ENCODE results near the gene EPB41L3. TPM values are rescaled to one million over a fixed set of nuclear protein-coding genes. Genes with fewer than 3 reads are reported as not detected.

The EPB41L3 gene
- total RNA-seq, 1 donor from 2014 or later = 16.8 TPM

- Mint-ChIP-seq H3K9me3 (ENCODE audit: unreplicated experiment) (no peaks in the 10 kb centered on the region), H3K4me3 (ENCODE audit: unreplicated experiment) (no peak overlapping the region)
Measured at GRCh38 chr18:5568416-5568815, 24.6 kb upstream of the EPB41L3 start.

GRCh38 chr18:5558851-5559250, 15.1 kb upstream of the EPB41L3 start:
- no peak for TF ChIP-seq CTCF (IDR thresholded peaks at IDR 0.05; ENCODE audit: unreplicated experiment)
- H3K27ac Mint-ChIP-seq (ENCODE audit: unreplicated experiment) = no peak overlapping the region
- H3K27me3 Mint-ChIP-seq (ENCODE audit: unreplicated experiment) = no peaks in the 10 kb centered on the region
- H3K36me3 Mint-ChIP-seq (ENCODE audit: low read depth, unreplicated experiment) = no peaks in the 10 kb centered on the region
- H3K4me1 Mint-ChIP-seq (ENCODE audit: unreplicated experiment) = no peaks in the 10 kb centered on the region
- no peak for DNase-seq (ENCODE audit: low spot score)
- H3K4me3 Mint-ChIP-seq (ENCODE audit: unreplicated experiment) = no peak overlapping the region
- no peaks in the 10 kb centered on the region for H3K9me3 Mint-ChIP-seq (ENCODE audit: unreplicated experiment)

More at GRCh38 chr18:5568416-5568815, 24.6 kb upstream of the EPB41L3 start:
- no peak for DNase-seq (ENCODE audit: low spot score)
- no peak for TF ChIP-seq CTCF (IDR thresholded peaks at IDR 0.05; ENCODE audit: unreplicated experiment)
- peaks cover 13% of the 10 kb centered on the region for H3K4me1 Mint-ChIP-seq (ENCODE audit: unreplicated experiment)
- no peak overlapping the region for H3K27ac Mint-ChIP-seq (ENCODE audit: unreplicated experiment)
- H3K36me3 Mint-ChIP-seq (ENCODE audit: low read depth, unreplicated experiment) = no peaks in the 10 kb centered on the region
- H3K27me3 Mint-ChIP-seq (ENCODE audit: unreplicated experiment) = no peaks in the 10 kb centered on the region

DNA sequence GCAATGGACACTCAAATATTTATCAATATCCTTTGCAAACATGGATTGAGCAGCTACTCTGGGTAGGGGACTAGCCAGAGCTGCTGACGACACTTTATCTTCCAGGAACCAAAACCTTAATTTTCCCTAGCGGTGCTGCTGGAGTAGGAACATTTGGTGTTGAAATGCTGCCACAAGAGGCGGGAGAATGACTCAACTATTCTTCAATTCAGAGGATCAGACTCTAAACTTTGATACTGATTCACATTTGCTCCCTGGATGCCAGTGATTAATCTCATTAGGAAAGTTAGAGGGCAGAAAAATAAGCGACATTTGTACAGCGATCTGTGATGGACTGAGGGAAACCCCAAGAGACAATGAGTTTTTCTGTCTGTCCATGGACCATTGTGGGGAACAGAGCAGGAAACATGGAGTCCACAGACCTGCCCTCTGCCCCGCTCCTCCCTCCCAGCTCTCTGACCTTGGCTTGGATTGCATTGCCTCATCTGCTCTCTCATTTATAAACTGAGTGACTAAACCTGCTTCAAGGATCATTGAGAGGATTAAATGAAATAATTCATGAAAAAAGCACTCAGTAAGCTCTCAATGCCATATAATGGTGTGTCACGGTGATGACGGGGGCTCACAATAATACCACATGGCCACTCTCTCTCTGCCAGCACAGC, 12.6 kb upstream of the EPB41L3 start:
- no peak overlapping the region for H3K4me3 Mint-ChIP-seq (ENCODE audit: unreplicated experiment)
- no peak overlapping the region for H3K27ac Mint-ChIP-seq (ENCODE audit: unreplicated experiment)
- no peaks in the 10 kb centered on the region for H3K27me3 Mint-ChIP-seq (ENCODE audit: unreplicated experiment)
- no peaks in the 10 kb centered on the region for H3K9me3 Mint-ChIP-seq (ENCODE audit: unreplicated experiment)
- no peak for DNase-seq (ENCODE audit: low spot score)
- no peaks in the 10 kb centered on the region for H3K4me1 Mint-ChIP-seq (ENCODE audit: unreplicated experiment)
- no peaks in the 10 kb centered on the region for H3K36me3 Mint-ChIP-seq (ENCODE audit: low read depth, unreplicated experiment)
- no peak for TF ChIP-seq CTCF (IDR thresholded peaks at IDR 0.05; ENCODE audit: unreplicated experiment)

GRCh38 chr18:5554629-5555028, 10.8 kb upstream of the EPB41L3 start:
- Mint-ChIP-seq H3K27me3 (ENCODE audit: unreplicated experiment) (no peaks in the 10 kb centered on the region), H3K9me3 (ENCODE audit: unreplicated experiment) (no peaks in the 10 kb centered on the region)

More at GRCh38 chr18:5554629-5555028, 10.8 kb upstream of the EPB41L3 start:
- H3K27ac Mint-ChIP-seq (ENCODE audit: unreplicated experiment) = no peak overlapping the region
- no peaks in the 10 kb centered on the region for H3K36me3 Mint-ChIP-seq (ENCODE audit: low read depth, unreplicated experiment)
- DNase-seq (ENCODE audit: low spot score) = no peak
- TF ChIP-seq CTCF (IDR thresholded peaks at IDR 0.05; ENCODE audit: unreplicated experiment) = no peak
- H3K4me3 Mint-ChIP-seq (ENCODE audit: unreplicated experiment) = no peak overlapping the region
- H3K4me1 Mint-ChIP-seq (ENCODE audit: unreplicated experiment) = no peaks in the 10 kb centered on the region
